GM13977 (cell line): Measurements from ENCODE around the gene THSD7B.

ENCODE experiments used
- DNase-seq: peaks from one replicate; pipeline ENCODE4 v3.0.0; 2012; ENCODE audit warnings: low spot score
- CTCF ChIP-seq: IDR thresholded peaks from 2 replicates; pipeline ENCODE4 v1.5.1; 2012; ENCODE audit warnings: mild to moderate bottlenecking, control low read depth; ENCODE audit not compliant: insufficient read depth; ENCODE audit errors: extremely low read depth, missing control alignments
- in situ Hi-C: fragments of 300-500 bp; cut with MboI; formaldehyde crosslinking; loops from one replicate; pipeline ENCODE4 v1.12.0; 2022; ENCODE audit warnings: low sequenced_read_pairs, low pct_unique_long_range_greater_than_20kb, mixed read lengths, inconsistent platforms; ENCODE audit not compliant: unreplicated experiment

The THSD7B gene

GRCh38 chr2:136858656-136859055 is 93.3 kb downstream of the THSD7B start:
- in situ Hi-C loops, result no loop called here
- no peak for TF ChIP-seq CTCF
- DNase-seq, result no peak

- in situ Hi-C loops, result no loop called here
- no peak for TF ChIP-seq CTCF
- DNase-seq, result no peak
These were observed 95.2 kb downstream of the THSD7B start for GRCh38 chr2:136860443-136860958.

GRCh38 chr2:136863468-136863867 is 98.1 kb downstream of the THSD7B start:
- DNase-seq, result no peak
- in situ Hi-C loops, result no loop called here
- TF ChIP-seq CTCF, result no peak

GRCh38 chr2:136863874-136864273 is 98.5 kb downstream of the THSD7B start:
- in situ Hi-C loops, result no loop called here
- TF ChIP-seq CTCF, result no peak
- DNase-seq, result no peak

GRCh38 chr2:136871424-136871823 is 106.1 kb downstream of the THSD7B start:
- in situ Hi-C loops, result no loop called here
- no peak for DNase-seq
- TF ChIP-seq CTCF, result no peak

- peak; percentile 9 for DNase-seq
- peak; percentile 36 for TF ChIP-seq CTCF
- in situ Hi-C loops, result no loop called here
These were observed 108.9 kb downstream of the THSD7B start for GRCh38 chr2:136874258-136874657.

GRCh38 chr2:136891100-136891499 is 125.8 kb downstream of the THSD7B start:
- TF ChIP-seq CTCF, result no peak
- in situ Hi-C loops, result no loop called here
- DNase-seq, result no peak
